HepG2 (cell line): Measurements from ENCODE around the gene TRIM31. TPM values are rescaled to one million over a fixed set of nuclear protein-coding genes. Genes with fewer than 3 reads are reported as not detected.

Experiments
- ATAC-seq: fragments of 200-7000 bp; cut with Tn5 transposase; 3 replicates; pipeline ENCODE4 v1.9.1; 2020; ENCODE audit warnings: mild to moderate bottlenecking, moderate library complexity
- BruUV-seq: library from RNA; stranded (reverse); fragments of 400-500 nt; replicated peaks from 2 replicates; lab custom pipeline; 2021; lab: Mats Ljungman, UMichigan
- CTCF ChIA-PET: fragments of 300-600 bp; formaldehyde crosslinking; extraction: SDS; loops from one replicate; lab custom pipeline; 2021; ENCODE audit warnings: low total read pairs, inconsistent platforms, low intra/inter-chr PET ratio; lab: Yijun Ruan, JAX
- POLR2A ChIA-PET: fragments of 350-600 bp; sonication (Branson Sonifier 250); formaldehyde crosslinking; loops from one replicate; lab custom pipeline; 2020; ENCODE audit warnings: antibody characterized with exemption, inconsistent platforms; lab: Yijun Ruan, JAX
- DNase-seq: peaks from one replicate; pipeline ENCODE4 v3.0.0-alpha.2; 2015; ENCODE audit warnings: low spot score
- FAIRE-seq: peaks from 3 replicates; lab custom pipeline; 2011; peaks lifted over from hg19 to GRCh38; lab: Jason Lieb, UNC
- H2AFZ ChIP-seq: one replicate; pipeline ENCODE4 v1.6.1; 2011; ENCODE audit warnings: low read length, inconsistent platforms
- H3K27ac ChIP-seq: fragments of 300-600 bp; 3 replicates; pipeline ENCODE4 v1.8.0; 2011; ENCODE audit warnings: mixed run types, mild to moderate bottlenecking, mixed read lengths, low read length, inconsistent platforms; ENCODE audit not compliant: insufficient read depth; ENCODE audit errors: extremely low read length
- H3K27me3 ChIP-seq, 2 experiments: fragments of 200-600 bp in 1 of 2; 2 replicates in 1 of 2; 3 replicates in 1 of 2; pipeline versions ENCODE4 v1.6.0 to v1.8.0; 2011; ENCODE audit warnings: low read length in 2 of 2, mild to moderate bottlenecking in 2 of 2, moderate library complexity in 2 of 2, inconsistent platforms in 1 of 2; ENCODE audit not compliant: insufficient read depth in 2 of 2, control insufficient read depth in 1 of 2
- H3K36me3 ChIP-seq, 2 experiments: fragments of 200-600 bp in 1 of 2; replicated peaks in 1 of 2; 2 replicates in 1 of 2; 3 replicates in 1 of 2; pipeline versions ENCODE4 v1.5.1 to v1.8.0; 2011; ENCODE audit warnings: low read length in 2 of 2, inconsistent platforms in 1 of 2; ENCODE audit not compliant: insufficient read depth in 2 of 2, control insufficient read depth in 1 of 2
- H3K4me1 ChIP-seq: 2 replicates; pipeline ENCODE4 v1.5.1; 2012; ENCODE audit warnings: low read length, inconsistent platforms; ENCODE audit not compliant: insufficient read depth
- H3K4me2 ChIP-seq: 2 replicates; pipeline ENCODE4 v1.6.0; 2011; ENCODE audit warnings: low read depth, low read length, inconsistent platforms
- H3K4me3 ChIP-seq, 3 experiments: fragments of 200-600 bp in 1 of 3; sonication (generic), shearing (Covaris generic) in 1 of 3; replicated peaks in 1 of 3; 2 replicates each; pipeline ENCODE4 v1.5.1; 2011 to 2016; ENCODE audit warnings: low read length in 3 of 3, inconsistent platforms in 2 of 3, low read depth in 2 of 3, mild to moderate bottlenecking in 2 of 3, control low read depth in 1 of 3, mixed read lengths in 1 of 3; ENCODE audit not compliant: insufficient read depth in 1 of 3
- H3K79me2 ChIP-seq: one replicate; pipeline ENCODE4 v1.6.1; 2011; ENCODE audit warnings: low read length, inconsistent platforms; ENCODE audit not compliant: insufficient read depth
- H3K9ac ChIP-seq: 2 replicates; pipeline ENCODE4 v1.6.0; 2011; ENCODE audit warnings: mild to moderate bottlenecking, low read depth, low read length, inconsistent platforms; ENCODE audit not compliant: insufficient read depth
- H3K9me3 ChIP-seq: 2 replicates; pipeline ENCODE4 v1.5.1; 2012; ENCODE audit warnings: mild to moderate bottlenecking, low read length
- H4K20me1 ChIP-seq: 2 replicates; pipeline ENCODE4 v1.6.0; 2011; ENCODE audit warnings: inconsistent platforms, mild to moderate bottlenecking, low read length, moderate library complexity; ENCODE audit not compliant: insufficient read depth
- DR1 ChIP-seq: sonication (generic); formaldehyde crosslinking; IDR thresholded peaks from 2 replicates; pipeline ENCODE4 v1.8.0; 2021; ENCODE audit warnings: mild to moderate bottlenecking, missing genetic modification reagents, inconsistent platforms
- MIXL1 ChIP-seq: IDR thresholded peaks from 2 replicates; pipeline ENCODE4 v1.6.1; 2016
- ONECUT2 ChIP-seq: sonication (generic); formaldehyde crosslinking; IDR thresholded peaks from 2 replicates; pipeline ENCODE4 v1.4.0; 2020; ENCODE audit warnings: missing genetic modification reagents
- TCF7 ChIP-seq: sonication (generic); IDR thresholded peaks from 2 replicates; pipeline ENCODE4 v1.6.1; 2016; ENCODE audit warnings: antibody characterized with exemption, low read depth
- ZBTB20 ChIP-seq: sonication (generic); formaldehyde crosslinking; IDR thresholded peaks from 2 replicates; pipeline ENCODE4 v1.8.1; 2023; ENCODE audit warnings: missing genetic modification reagents, low read depth, mild to moderate bottlenecking, borderline replicate concordance
- ZFY ChIP-seq: sonication (generic); formaldehyde crosslinking; IDR thresholded peaks from 2 replicates; pipeline ENCODE4 v1.4.0; 2020; ENCODE audit warnings: missing genetic modification reagents
- ZMAT3 ChIP-seq: sonication (generic); formaldehyde crosslinking; conservative IDR thresholded peaks from 2 replicates; pipeline ENCODE4 v1.7.0; 2021; ENCODE audit warnings: missing genetic modification reagents
- ZNF253 ChIP-seq: sonication (generic); formaldehyde crosslinking; IDR thresholded peaks from 2 replicates; pipeline ENCODE4 v1.8.0; 2022; ENCODE audit warnings: mild to moderate bottlenecking, missing genetic modification reagents, borderline replicate concordance
- ZNF543 ChIP-seq: sonication (generic); formaldehyde crosslinking; IDR thresholded peaks from 2 replicates; pipeline ENCODE4 v1.4.0; 2020; ENCODE audit warnings: mild to moderate bottlenecking, missing genetic modification reagents
- ZNF549 ChIP-seq: sonication (generic); formaldehyde crosslinking; IDR thresholded peaks from 2 replicates; pipeline ENCODE4 v1.5.0; 2020; ENCODE audit warnings: missing genetic modification reagents
- WGBS: methylation state at CpG from one replicate; pipeline ENCODE4 v1.1.6; 2017; ENCODE audit warnings: low lambda C conversion rate; 5-methylcytosine and 5-hydroxymethylcytosine counted together
- in situ Hi-C: cut with HindIII; loops from 2 replicates; pipeline ENCODE4 v1.10.0; 2017; ENCODE audit warnings: low pct_unique_long_range_greater_than_20kb; ENCODE audit not compliant: extremely low pct_ligation_motif_present
- intact Hi-C: fragments of 100-400 bp; cut with micrococcal nuclease; formaldehyde crosslinking; loops from one replicate; pipeline ENCODE4 v1.10.0; 2022; ENCODE audit not compliant: unreplicated experiment
- polyA plus RNA-seq, 8 experiments: library from polyadenylated mRNA; depleted of rRNA in 3 of 8; stranded (reverse) in 7 of 8; unstranded in 1 of 8; fragments of >200 nt; fragmentation: Illumina TruSeq in 4 of 8; extraction: Trizol in 4 of 8; gene quantifications; 2 replicates each; pipeline versions ENCODE4 v1.2.1 to v1.2.3, GENCODE V29; 2011 to 2016; ENCODE audit warnings: low read depth in 4 of 8, missing spikeins in 1 of 8, mixed read lengths in 1 of 8; ENCODE audit not compliant: insufficient read depth in 1 of 8
- total RNA-seq, 5 experiments: library from RNA; depleted of rRNA; stranded (reverse); fragments of >200 nt; fragmentation: Illumina TruSeq; extraction: Trizol; gene quantifications; 2 replicates each; pipeline ENCODE4 v1.2.3, GENCODE V29; 2016; ENCODE audit warnings: low read depth in 1 of 5
- TF ChIP-seq, protein P1 (sequence below): sonication (generic); formaldehyde crosslinking; IDR thresholded peaks from 2 replicates; pipeline ENCODE4 v1.4.0; 2020; ENCODE audit warnings: missing genetic modification reagents
- TF ChIP-seq, protein P2 (sequence below): sonication (generic); formaldehyde crosslinking; IDR thresholded peaks from 2 replicates; pipeline ENCODE4 v1.8.0; 2022; ENCODE audit warnings: missing genetic modification reagents, mild to moderate bottlenecking, borderline replicate concordance
- TF ChIP-seq, protein P3 (sequence below): IDR thresholded peaks from 2 replicates; pipeline ENCODE4 v1.6.1; 2012; ENCODE audit warnings: inconsistent platforms
- TF ChIP-seq, protein P4 (sequence below): IDR thresholded peaks from 2 replicates; pipeline ENCODE4 v1.6.1; 2016; ENCODE audit warnings: mild to moderate bottlenecking
- TF ChIP-seq, protein P5 (sequence below): sonication (generic); formaldehyde crosslinking; IDR thresholded peaks from 2 replicates; pipeline ENCODE4 v1.5.0; 2020; ENCODE audit warnings: mild to moderate bottlenecking, missing genetic modification reagents

Gene TRIM31
- total and polyA plus RNA-seq, 2 of the 13 experiments (the other 11 are each of a cell fraction or from before 2014, with no cell fraction given), result 0.13 to 0.51 TPM

DNA sequence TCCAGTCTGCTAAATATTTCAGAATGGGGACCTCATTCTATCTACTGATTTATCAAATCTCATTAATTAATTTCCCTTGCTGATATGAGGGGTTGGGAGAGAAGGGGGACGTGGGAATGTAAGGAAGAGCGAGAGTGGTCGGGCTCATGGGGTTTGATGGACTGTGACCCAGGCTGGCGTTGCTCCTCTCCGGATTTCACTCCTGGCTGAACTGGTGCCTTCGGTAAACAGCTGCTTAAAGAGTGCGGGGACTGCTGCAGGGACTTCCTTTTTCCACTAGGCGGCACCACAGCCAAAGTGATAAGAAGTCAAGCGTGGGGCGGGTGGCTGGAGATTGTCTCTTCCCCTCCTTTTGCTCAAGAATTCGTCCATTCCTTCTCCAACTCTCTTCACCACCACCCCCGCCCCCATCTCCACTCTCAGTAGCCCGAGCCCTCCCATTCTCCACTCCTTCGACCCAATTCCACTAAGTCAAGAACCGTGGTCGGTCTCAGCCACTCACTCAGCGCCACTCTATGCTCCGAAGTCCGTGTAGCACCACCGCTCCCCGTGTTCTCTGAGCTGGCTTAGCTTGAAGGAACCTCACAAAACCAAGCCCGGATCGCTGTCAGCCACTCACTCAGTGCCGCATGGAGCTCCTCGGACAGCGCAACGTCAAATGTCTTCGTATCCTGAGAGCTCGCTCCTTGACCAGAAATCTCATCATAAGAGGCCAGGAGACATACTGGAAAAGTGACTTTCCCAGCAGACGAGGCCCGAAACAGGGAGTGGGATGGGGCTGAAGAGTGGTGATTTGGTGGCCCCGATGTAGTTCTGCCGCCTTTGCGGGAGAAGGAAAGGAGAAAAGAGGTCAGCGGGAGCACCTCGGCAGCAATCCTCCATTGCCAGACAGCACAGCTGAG lies 9.7 kb downstream of the TRIM31 start:
- peak; percentile 68 for ATAC-seq
- peak overlapping the region; percentile 79 for H3K27ac ChIP-seq
- BruUV-seq, result no TSS peak
- TF ChIP-seq, protein P1, sequence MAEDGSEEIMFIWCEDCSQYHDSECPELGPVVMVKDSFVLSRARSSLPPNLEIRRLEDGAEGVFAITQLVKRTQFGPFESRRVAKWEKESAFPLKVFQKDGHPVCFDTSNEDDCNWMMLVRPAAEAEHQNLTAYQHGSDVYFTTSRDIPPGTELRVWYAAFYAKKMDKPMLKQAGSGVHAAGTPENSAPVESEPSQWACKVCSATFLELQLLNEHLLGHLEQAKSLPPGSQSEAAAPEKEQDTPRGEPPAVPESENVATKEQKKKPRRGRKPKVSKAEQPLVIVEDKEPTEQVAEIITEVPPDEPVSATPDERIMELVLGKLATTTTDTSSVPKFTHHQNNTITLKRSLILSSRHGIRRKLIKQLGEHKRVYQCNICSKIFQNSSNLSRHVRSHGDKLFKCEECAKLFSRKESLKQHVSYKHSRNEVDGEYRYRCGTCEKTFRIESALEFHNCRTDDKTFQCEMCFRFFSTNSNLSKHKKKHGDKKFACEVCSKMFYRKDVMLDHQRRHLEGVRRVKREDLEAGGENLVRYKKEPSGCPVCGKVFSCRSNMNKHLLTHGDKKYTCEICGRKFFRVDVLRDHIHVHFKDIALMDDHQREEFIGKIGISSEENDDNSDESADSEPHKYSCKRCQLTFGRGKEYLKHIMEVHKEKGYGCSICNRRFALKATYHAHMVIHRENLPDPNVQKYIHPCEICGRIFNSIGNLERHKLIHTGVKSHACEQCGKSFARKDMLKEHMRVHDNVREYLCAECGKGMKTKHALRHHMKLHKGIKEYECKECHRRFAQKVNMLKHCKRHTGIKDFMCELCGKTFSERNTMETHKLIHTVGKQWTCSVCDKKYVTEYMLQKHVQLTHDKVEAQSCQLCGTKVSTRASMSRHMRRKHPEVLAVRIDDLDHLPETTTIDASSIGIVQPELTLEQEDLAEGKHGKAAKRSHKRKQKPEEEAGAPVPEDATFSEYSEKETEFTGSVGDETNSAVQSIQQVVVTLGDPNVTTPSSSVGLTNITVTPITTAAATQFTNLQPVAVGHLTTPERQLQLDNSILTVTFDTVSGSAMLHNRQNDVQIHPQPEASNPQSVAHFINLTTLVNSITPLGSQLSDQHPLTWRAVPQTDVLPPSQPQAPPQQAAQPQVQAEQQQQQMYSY (CRISPR knock-in tag), result peak; percentile 92
- TF ChIP-seq, protein P2, sequence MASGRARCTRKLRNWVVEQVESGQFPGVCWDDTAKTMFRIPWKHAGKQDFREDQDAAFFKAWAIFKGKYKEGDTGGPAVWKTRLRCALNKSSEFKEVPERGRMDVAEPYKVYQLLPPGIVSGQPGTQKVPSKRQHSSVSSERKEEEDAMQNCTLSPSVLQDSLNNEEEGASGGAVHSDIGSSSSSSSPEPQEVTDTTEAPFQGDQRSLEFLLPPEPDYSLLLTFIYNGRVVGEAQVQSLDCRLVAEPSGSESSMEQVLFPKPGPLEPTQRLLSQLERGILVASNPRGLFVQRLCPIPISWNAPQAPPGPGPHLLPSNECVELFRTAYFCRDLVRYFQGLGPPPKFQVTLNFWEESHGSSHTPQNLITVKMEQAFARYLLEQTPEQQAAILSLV (CRISPR knock-in tag), result no peak
- TF ChIP-seq, protein P3, sequence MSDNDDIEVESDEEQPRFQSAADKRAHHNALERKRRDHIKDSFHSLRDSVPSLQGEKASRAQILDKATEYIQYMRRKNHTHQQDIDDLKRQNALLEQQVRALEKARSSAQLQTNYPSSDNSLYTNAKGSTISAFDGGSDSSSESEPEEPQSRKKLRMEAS, result peak; percentile 27; the same call in 1 of the 2 replicates
- TF ChIP-seq ZBTB20 (CRISPR knock-in tag), result peak; percentile 43; the same call in 1 of the 2 replicates
- TF ChIP-seq DR1 (CRISPR knock-in tag), result no peak
- TF ChIP-seq, protein P4, sequence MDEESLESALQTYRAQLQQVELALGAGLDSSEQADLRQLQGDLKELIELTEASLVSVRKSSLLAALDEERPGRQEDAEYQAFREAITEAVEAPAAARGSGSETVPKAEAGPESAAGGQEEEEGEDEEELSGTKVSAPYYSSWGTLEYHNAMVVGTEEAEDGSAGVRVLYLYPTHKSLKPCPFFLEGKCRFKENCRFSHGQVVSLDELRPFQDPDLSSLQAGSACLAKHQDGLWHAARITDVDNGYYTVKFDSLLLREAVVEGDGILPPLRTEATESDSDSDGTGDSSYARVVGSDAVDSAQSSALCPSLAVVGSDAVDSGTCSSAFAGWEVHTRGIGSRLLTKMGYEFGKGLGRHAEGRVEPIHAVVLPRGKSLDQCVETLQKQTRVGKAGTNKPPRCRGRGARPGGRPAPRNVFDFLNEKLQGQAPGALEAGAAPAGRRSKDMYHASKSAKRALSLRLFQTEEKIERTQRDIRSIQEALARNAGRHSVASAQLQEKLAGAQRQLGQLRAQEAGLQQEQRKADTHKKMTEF (CRISPR knock-in tag), result peak; percentile 78
- no peak; the same call in 1 of the 2 replicates for TF ChIP-seq ZFY (CRISPR knock-in tag)
- 0 out of 2 replicates have a peak, but pooled peaks have one; percentile 52 for TF ChIP-seq ZMAT3 (CRISPR knock-in tag)
- peak; percentile 43; the same call in 1 of the 2 replicates for TF ChIP-seq MIXL1 (CRISPR knock-in tag)
- no peak for TF ChIP-seq TCF7
- no peak for TF ChIP-seq ZNF253 (CRISPR knock-in tag)
- TF ChIP-seq, protein P5, sequence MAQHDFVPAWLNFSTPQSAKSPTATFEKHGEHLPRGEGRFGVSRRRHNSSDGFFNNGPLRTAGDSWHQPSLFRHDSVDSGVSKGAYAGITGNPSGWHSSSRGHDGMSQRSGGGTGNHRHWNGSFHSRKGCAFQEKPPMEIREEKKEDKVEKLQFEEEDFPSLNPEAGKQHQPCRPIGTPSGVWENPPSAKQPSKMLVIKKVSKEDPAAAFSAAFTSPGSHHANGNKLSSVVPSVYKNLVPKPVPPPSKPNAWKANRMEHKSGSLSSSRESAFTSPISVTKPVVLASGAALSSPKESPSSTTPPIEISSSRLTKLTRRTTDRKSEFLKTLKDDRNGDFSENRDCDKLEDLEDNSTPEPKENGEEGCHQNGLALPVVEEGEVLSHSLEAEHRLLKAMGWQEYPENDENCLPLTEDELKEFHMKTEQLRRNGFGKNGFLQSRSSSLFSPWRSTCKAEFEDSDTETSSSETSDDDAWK (CRISPR knock-in tag), result no peak
- TF ChIP-seq ZNF543 (CRISPR knock-in tag), result no peak
- TF ChIP-seq ONECUT2 (CRISPR knock-in tag), result 0 out of 2 replicates have a peak, but pooled peaks have one; percentile 7
- no peak for TF ChIP-seq ZNF549 (CRISPR knock-in tag)

More for the DNA sequence above, 9.7 kb downstream of the TRIM31 start:
- WGBS, result 31% methylated on average over 36 of the region's 36 CpGs
- FAIRE-seq (peak; percentile 87), DNase-seq (peak; percentile 90)
- peak overlapping the region; percentile 96 for H3K4me2 ChIP-seq
- in situ Hi-C loops, result loop anchor here (5.0 kb wide), 1 partner anchor 69 kb away; no protein-coding TSS in a partner anchor
- peaks cover 56% of the 10 kb centered on the region for H3K4me1 ChIP-seq
- ChIA-PET POLR2A (interaction anchor here (0.7 to 3.1 kb wide), 14 partner anchors 9 to 110 kb away, joined by 3 to 43 read pairs (median 6); partner anchors contain the start of genes POLR1H, PPP1R11, TRIM15 and TRIM26), CTCF (interaction anchor here (0.8 to 6.0 kb wide), 5 partner anchors 28 to 116 kb away, joined by 3 to 140 read pairs (median 4); no protein-coding TSS in a partner anchor)
- H3K79me2 ChIP-seq, result peaks cover 9% of the 10 kb centered on the region
- no peaks in the 10 kb centered on the region for H3K36me3 ChIP-seq
- no peaks in the 10 kb centered on the region for H3K9me3 ChIP-seq
- intact Hi-C loops, result loop anchor here (1.0 to 2.0 kb wide), 6 partner anchors 28 to 161 kb away; partner anchors contain the start of genes HLA-A, POLR1H, PPP1R11 and TRIM15
- peak overlapping the region; percentile 79 for H3K9ac ChIP-seq
- H3K4me3 ChIP-seq, result peak overlapping the region; percentile 63 to 77 (median 63)
- no peaks in the 10 kb centered on the region for H4K20me1 ChIP-seq
- H3K27me3 ChIP-seq, result no peaks in the 10 kb centered on the region; a peak in 1 of 5 replicates
- peak overlapping the region; percentile 55 for H2AFZ ChIP-seq
